HG02981 (cell line): ENCODE results near the gene PPFIA1.
"Not testable (repeated sequence)": the region's sequence is repeated elsewhere in the genome, so short reads cannot be mapped to it uniquely, and the experiment has no call there.

Experiments used
- ATAC-seq: cut with Tn5 transposase; IDR thresholded peaks from one replicate; pipeline ENCODE4 v1.9.1; 2021; ENCODE audit warnings: mild to moderate bottlenecking, moderate library complexity; ENCODE audit not compliant: unreplicated experiment

Gene PPFIA1

GRCh38 chr11:70319396-70320076 lies 49.0 kb downstream of the PPFIA1 start:
- ATAC-seq, result no peak

GRCh38 chr11:70322666-70323065 lies 52.2 kb downstream of the PPFIA1 start:
- no peak for ATAC-seq

GRCh38 chr11:70323806-70324205 lies 53.3 kb downstream of the PPFIA1 start:
- ATAC-seq, result no peak

GRCh38 chr11:70324376-70325115 lies 54.1 kb downstream of the PPFIA1 start:
- no peak for ATAC-seq

GRCh38 chr11:70325824-70326223 lies 55.3 kb downstream of the PPFIA1 start:
- ATAC-seq, result no peak

- no peak for ATAC-seq
These were observed 55.9 kb downstream of the PPFIA1 start for GRCh38 chr11:70326365-70326811.

GRCh38 chr11:70326833-70327232 lies 56.3 kb downstream of the PPFIA1 start:
- ATAC-seq, result no peak

- no peak for ATAC-seq
These were observed 57.2 kb downstream of the PPFIA1 start for GRCh38 chr11:70327717-70328116.

- ATAC-seq, result no peak
These were observed 58.1 kb downstream of the PPFIA1 start for GRCh38 chr11:70328556-70328955.

GRCh38 chr11:70331320-70331843 lies 60.9 kb downstream of the PPFIA1 start:
- not testable (repeated sequence) for ATAC-seq

GRCh38 chr11:70331901-70332300 lies 61.4 kb downstream of the PPFIA1 start:
- no peak for ATAC-seq

- ATAC-seq, result no peak
These were observed 62.1 kb downstream of the PPFIA1 start for GRCh38 chr11:70332567-70332966.

GRCh38 chr11:70333261-70333660 lies 62.8 kb downstream of the PPFIA1 start:
- ATAC-seq, result no peak

GRCh38 chr11:70334351-70334995 lies 64.0 kb downstream of the PPFIA1 start:
- no peak for ATAC-seq

GRCh38 chr11:70335511-70335910 lies 65.0 kb downstream of the PPFIA1 start:
- no peak for ATAC-seq

- no peak for ATAC-seq
These were observed 68.1 kb downstream of the PPFIA1 start for GRCh38 chr11:70338594-70338993.

- no peak for ATAC-seq
These were observed 68.6 kb downstream of the PPFIA1 start for GRCh38 chr11:70339066-70339465.

- no peak for ATAC-seq
These were observed 71.5 kb downstream of the PPFIA1 start for GRCh38 chr11:70341881-70342429.

GRCh38 chr11:70343636-70344035 lies 73.1 kb downstream of the PPFIA1 start:
- ATAC-seq, result no peak

- ATAC-seq, result no peak
These were observed 77.7 kb downstream of the PPFIA1 start for GRCh38 chr11:70348191-70348590.

GRCh38 chr11:70348608-70349007 lies 78.1 kb downstream of the PPFIA1 start:
- ATAC-seq, result no peak
